A549 (cell line): Measurements from ENCODE around the gene SKA2. TPM values are rescaled to one million over a fixed set of nuclear protein-coding genes. Genes with fewer than 3 reads are reported as not detected.

Experiments
- ATAC-seq, 2 experiments: fragments of 200-7000 bp in 1 of 2; fragments of >200 bp in 1 of 2; cut with Nextera tagmentation in 1 of 2; cut with Tn5 transposase in 1 of 2; 3 replicates each; pipeline versions ENCODE4 v1.8.0 to v1.9.1; 2018 to 2020; ENCODE audit warnings: mild to moderate bottlenecking in 1 of 2, moderate library complexity in 1 of 2
- CTCF ChIA-PET: fragments of 300-600 bp; sonication (Branson Sonifier 250); formaldehyde crosslinking; extraction: SDS; loops from one replicate; lab custom pipeline; 2021; ENCODE audit warnings: antibody characterized with exemption, inconsistent platforms; lab: Yijun Ruan, JAX
- POLR2A ChIA-PET: fragments of 350-600 bp; formaldehyde crosslinking; extraction: SDS; loops from one replicate; lab custom pipeline; 2021; ENCODE audit warnings: antibody characterized with exemption, inconsistent platforms; lab: Yijun Ruan, JAX
- DNase-seq, 2 experiments: peaks; one replicate each; pipeline versions ENCODE4 v3.0.0 to v3.0.0-alpha.2; 2011 to 2016; ENCODE audit warnings: low read depth in 1 of 2, low spot score in 1 of 2
- FAIRE-seq: peaks from 2 replicates; lab custom pipeline; 2011; peaks lifted over from hg19 to GRCh38; lab: Jason Lieb, UNC
- H3K27ac ChIP-seq, 2 experiments: fragments of >200 bp; sonication (Bioruptor Twin); formaldehyde crosslinking; 3 replicates each; pipeline ENCODE4 v1.5.1; 2016 to 2017
- H3K4me1 ChIP-seq: fragments of >200 bp; sonication (Bioruptor Twin); formaldehyde crosslinking; 3 replicates; pipeline ENCODE4 v1.6.1; 2016
- H3K4me2 ChIP-seq: fragments of >200 bp; sonication (Bioruptor Twin); formaldehyde crosslinking; 3 replicates; pipeline ENCODE4 v1.6.1; 2016
- H3K4me3 ChIP-seq: fragments of >200 bp; sonication (Bioruptor Twin); formaldehyde crosslinking; 3 replicates; pipeline ENCODE4 v1.5.1; 2016
- H3K9me3 ChIP-seq: fragments of >200 bp; sonication (Bioruptor Twin); formaldehyde crosslinking; 3 replicates; pipeline ENCODE4 v1.6.1; 2016
- ATOH8 ChIP-seq: fragments of 250-450 bp; sonication (Bioruptor Pico); IDR thresholded peaks from 2 replicates; pipeline ENCODE4 v1.5.0; 2020; ENCODE audit warnings: low read depth, mild to moderate bottlenecking, moderate library complexity
- CHD2 ChIP-seq: fragments of 150-350 bp; IDR thresholded peaks from 2 replicates; pipeline ENCODE4 v1.6.1; 2014; ENCODE audit warnings: low read length; ENCODE audit not compliant: partially characterized antibody
- E2F6 ChIP-seq: IDR thresholded peaks from 2 replicates; pipeline ENCODE4 v1.6.1; 2012; ENCODE audit warnings: low read depth, borderline replicate concordance
- EHF ChIP-seq: fragments of 250-450 bp; sonication (Bioruptor Pico); IDR thresholded peaks from 2 replicates; pipeline ENCODE4 v1.5.0; 2020; ENCODE audit warnings: mild to moderate bottlenecking
- EHMT2 ChIP-seq: fragments of 200-600 bp; sonication (generic); IDR thresholded peaks from 2 replicates; pipeline ENCODE4 v1.6.1; 2016; ENCODE audit warnings: antibody characterized with exemption, low read depth, mild to moderate bottlenecking, moderate library complexity
- GATA3 ChIP-seq: IDR thresholded peaks from 2 replicates; pipeline ENCODE4 v1.6.1; 2012; ENCODE audit warnings: borderline replicate concordance
- HOXA7 ChIP-seq: fragments of 250-450 bp; sonication (Bioruptor Pico); IDR thresholded peaks from 2 replicates; pipeline ENCODE4 v1.5.0; 2020; ENCODE audit warnings: mild to moderate bottlenecking, moderate library complexity
- HOXB5 ChIP-seq: fragments of 250-450 bp; sonication (Bioruptor Pico); IDR thresholded peaks from 2 replicates; pipeline ENCODE4 v1.5.0; 2020; ENCODE audit warnings: mild to moderate bottlenecking, moderate library complexity
- JUNB ChIP-seq: fragments of >200 bp; sonication (Bioruptor Twin); formaldehyde crosslinking; IDR thresholded peaks from 2 replicates; pipeline ENCODE4 v1.6.1; 2016
- MAFK ChIP-seq: fragments of 450-650 bp; IDR thresholded peaks from 2 replicates; pipeline ENCODE4 v1.6.1; 2014; ENCODE audit not compliant: partially characterized antibody
- MAZ ChIP-seq: fragments of 150-350 bp; IDR thresholded peaks from 2 replicates; pipeline ENCODE4 v1.6.1; 2014; ENCODE audit warnings: antibody characterized with exemption, low read depth, low read length, borderline replicate concordance
- NR3C1 ChIP-seq: fragments of >200 bp; sonication (Bioruptor Twin); formaldehyde crosslinking; IDR thresholded peaks from 3 replicates; pipeline ENCODE4 v1.6.1; 2017
- PBX3 ChIP-seq: IDR thresholded peaks from 2 replicates; pipeline ENCODE4 v1.6.1; 2012
- PHF8 ChIP-seq: fragments of 200-600 bp; sonication (generic); IDR thresholded peaks from 2 replicates; pipeline ENCODE4 v1.6.1; 2016; ENCODE audit warnings: low read depth, mild to moderate bottlenecking, antibody characterized with exemption, moderate library complexity, borderline replicate concordance
- POLR2A ChIP-seq: IDR thresholded peaks from 2 replicates; pipeline ENCODE4 v1.6.1; 2012; ENCODE audit warnings: mild to moderate bottlenecking, low read length
- TFCP2L1 ChIP-seq: fragments of 250-450 bp; sonication (Bioruptor Pico); IDR thresholded peaks from 2 replicates; pipeline ENCODE4 v1.5.0; 2021; ENCODE audit warnings: mild to moderate bottlenecking
- TP53 ChIP-seq: fragments of 250-450 bp; sonication (Bioruptor Pico); IDR thresholded peaks from 2 replicates; pipeline ENCODE4 v1.5.0; 2021; ENCODE audit warnings: mild to moderate bottlenecking, moderate library complexity
- USF2 ChIP-seq: fragments of 450-650 bp; IDR thresholded peaks from 2 replicates; pipeline ENCODE4 v1.6.1; 2014; ENCODE audit warnings: antibody characterized with exemption
- ZNF302 ChIP-seq: fragments of 250-450 bp; sonication (Bioruptor Pico); IDR thresholded peaks from 2 replicates; pipeline ENCODE4 v1.9.0; 2021; ENCODE audit warnings: inconsistent platforms, mild to moderate bottlenecking, moderate library complexity
- WGBS: methylation state at CpG from one replicate; pipeline ENCODE4 v1.1.6; 2017; ENCODE audit errors: missing lambda C conversion rate; 5-methylcytosine and 5-hydroxymethylcytosine counted together
- polyA plus RNA-seq, 4 experiments: library from polyadenylated mRNA; depleted of rRNA in 3 of 4; stranded (reverse); fragments of >200 nt; fragmentation: RNase III in 1 of 4; extraction: RNeasy Plus Mini Kit Qiagen cat#74134 plus additional on column Dnase treatment in 1 of 4; gene quantifications; 2 replicates in 3 of 4; 3 replicates in 1 of 4; pipeline ENCODE4 v1.2.3, GENCODE V29; 2011 to 2017
- TF ChIP-seq, protein P1 (sequence below): fragments of >200 bp; sonication (Bioruptor Twin); formaldehyde crosslinking; IDR thresholded peaks from 2 replicates; pipeline ENCODE4 v1.6.1; 2016

SKA2 gene
- polyA plus RNA-seq, 2 of the 4 experiments (the other 2 are of a cell fraction), result 59.6 to 147 TPM

GRCh38 chr17:59154292-59154720, 680 bp downstream of the SKA2 start:
- 1% methylated on average over 25 of the region's 25 CpGs for WGBS
- Histone ChIP-seq H3K4me3 (peak overlapping the region; percentile 77), H3K27ac (peak overlapping the region; percentile 89 to 93)

DNA sequence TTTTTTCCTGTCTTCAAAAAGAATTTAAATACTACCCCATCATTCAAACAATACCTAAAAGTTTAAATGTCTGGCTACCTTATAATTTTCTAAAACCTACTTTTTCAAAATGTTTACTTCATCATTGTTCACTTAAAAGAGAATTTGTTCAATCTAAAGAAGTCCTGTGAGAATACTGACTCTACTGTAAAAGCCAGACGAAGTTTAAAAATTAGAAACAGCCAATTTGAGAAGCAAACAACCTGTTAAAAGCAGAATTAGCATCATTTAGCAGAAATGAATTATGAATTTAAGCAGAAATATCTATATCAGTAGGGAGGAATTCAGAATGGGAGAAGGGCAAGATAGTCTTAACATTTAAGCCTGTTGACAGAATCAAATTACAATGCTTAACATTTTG, 2.1 kb downstream of the SKA2 start:
- ATAC-seq (no peak), DNase-seq (no peak), FAIRE-seq (no peak)
- Histone ChIP-seq H3K4me3 (peak overlapping the region; percentile 77), H3K27ac (peak overlapping the region; percentile 89 to 93; a peak in 5 of 6 replicates), H3K9me3 (no peaks in the 10 kb centered on the region), H3K4me2 (peak overlapping the region; percentile 90), H3K4me1 (peaks cover 68% of the 10 kb centered on the region)
- WGBS, result 24% methylated on average over 1 of the region's 1 CpG
- ChIA-PET CTCF (no interaction called here), POLR2A (interaction anchor here (0.5 to 2.9 kb wide), 2 partner anchors 47 to 56 kb away, joined by 4 to 27 read pairs; partner anchors contain the start of gene TRIM37)
- no peak for TF ChIP-seq ZNF302 (CRISPR knock-in tag)
- TF ChIP-seq E2F6, result no peak
- no peak for TF ChIP-seq USF2
- TF ChIP-seq MAZ, result no peak
- no peak for TF ChIP-seq ATOH8 (CRISPR knock-in tag)

More at GRCh38 chr17:59154292-59154720, 680 bp downstream of the SKA2 start:
- Histone ChIP-seq H3K4me2 (peak overlapping the region; percentile 90), H3K4me1 (peaks cover 71% of the 10 kb centered on the region), H3K9me3 (no peaks in the 10 kb centered on the region)
- DNase-seq (peak in 1 of 2 experiments; percentile 62), FAIRE-seq (no peak), ATAC-seq (peak; percentile 12 to 42)
- POLR2A ChIA-PET, result interaction anchor here (0.6 to 2.9 kb wide), 9 partner anchors 17 to 636 kb away, joined by 3 to 27 read pairs (median 4); partner anchors contain the start of genes CLTC, GDPD1, SMG8 and TRIM37
- CTCF ChIA-PET, result interaction anchor here (0.6 to 3.9 kb wide), 6 partner anchors 9 to 636 kb away, joined by 3 to 18 read pairs (median 3); no protein-coding TSS in a partner anchor
- TF ChIP-seq TFCP2L1 (CRISPR knock-in tag) (no peak), EHMT2 (no peak), TP53 (CRISPR knock-in tag) (peak; percentile 62; the same call in 1 of the 2 replicates)

- WGBS, result 91% methylated on average over 1 of the region's 1 CpG
- FAIRE-seq, result no peak
These were observed 3.4 kb downstream of the SKA2 start for GRCh38 chr17:59151591-59151990.

GRCh38 chr17:59151006-59151405, 4.0 kb downstream of the SKA2 start:
- H3K4me1 ChIP-seq, result peaks cover 51% of the 10 kb centered on the region
- FAIRE-seq (no peak), ATAC-seq (no peak), DNase-seq (no peak)
- H3K9me3 ChIP-seq, result no peaks in the 10 kb centered on the region
- no peak overlapping the region for H3K4me3 ChIP-seq
- TF ChIP-seq PBX3, result no peak
- no peak for TF ChIP-seq HOXB5 (CRISPR knock-in tag)
- TF ChIP-seq PHF8, result no peak
- no peak for TF ChIP-seq HOXA7 (CRISPR knock-in tag)
- TF ChIP-seq EHF, result no peak
- TF ChIP-seq GATA3, result no peak
- TF ChIP-seq, protein P1, sequence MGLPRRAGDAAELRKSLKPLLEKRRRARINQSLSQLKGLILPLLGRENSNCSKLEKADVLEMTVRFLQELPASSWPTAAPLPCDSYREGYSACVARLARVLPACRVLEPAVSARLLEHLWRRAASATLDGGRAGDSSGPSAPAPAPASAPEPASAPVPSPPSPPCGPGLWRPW, result no peak
- TF ChIP-seq CHD2, result no peak
- TF ChIP-seq NR3C1, result no peak
- POLR2A ChIA-PET, result no interaction called here
- 84% methylated on average over 5 of the region's 5 CpGs for WGBS
- CTCF ChIA-PET, result no interaction called here
- H3K27ac ChIP-seq, result no peak overlapping the region
- peak overlapping the region; percentile 90 for H3K4me2 ChIP-seq

More at GRCh38 chr17:59151591-59151990, 3.4 kb downstream of the SKA2 start:
- CTCF ChIA-PET, result interaction anchor here (0.8 to 1.1 kb wide), 3 partner anchors 9 to 45 kb away, joined by 3 read pairs; partner anchors contain the start of gene TRIM37
- DNase-seq, result no peak
- Histone ChIP-seq H3K27ac (peak overlapping the region in 1 of 2 experiments; percentile 15; a peak in 1 of 6 replicates), H3K4me3 (no peak overlapping the region; the same call in 2 of the 3 replicates), H3K4me2 (peak overlapping the region; percentile 90), H3K4me1 (peaks cover 54% of the 10 kb centered on the region), H3K9me3 (no peaks in the 10 kb centered on the region)
- no peak for ATAC-seq
- POLR2A ChIA-PET, result no interaction called here
- TF ChIP-seq JUNB (no peak), HOXA7 (CRISPR knock-in tag) (no peak), MAFK (no peak), POLR2A (no peak)
